Left ventricle myocardium inferior (tissue), 1 donor: ENCODE measurements around the gene SP140. TPM values are rescaled to one million over a fixed set of nuclear protein-coding genes. Genes with fewer than 3 reads are reported as not detected.
A peak's percentile ranks its signal among the peaks of the same experiment; 100 is the strongest.

Source experiments
- DNase-seq: peaks from one replicate; pipeline ENCODE4 v3.0.0-alpha.2; 2020
- H3K27ac ChIP-seq: fragments of 200-600 bp; replicated peaks from 2 replicates; pipeline ENCODE4 v1.8.0; 2021
- H3K27me3 ChIP-seq: fragments of 200-600 bp; 2 replicates; pipeline ENCODE4 v1.8.0; 2021; ENCODE audit warnings: low read depth
- H3K36me3 ChIP-seq: fragments of 200-600 bp; 2 replicates; pipeline ENCODE4 v1.8.0; 2021
- H3K4me1 ChIP-seq: fragments of 200-600 bp; 2 replicates; pipeline ENCODE4 v1.8.0; 2021
- H3K4me3 ChIP-seq: fragments of 200-600 bp; 2 replicates; pipeline ENCODE4 v1.8.0; 2021; ENCODE audit warnings: mild to moderate bottlenecking, moderate library complexity
- H3K9me3 ChIP-seq: fragments of 200-600 bp; replicated peaks from 2 replicates; pipeline ENCODE4 v1.8.0; 2021
- intact Hi-C: fragments of 100-400 bp; cut with micrococcal nuclease; formaldehyde crosslinking; loops from one replicate; pipeline ENCODE4 v1.11.0; 2022
- total RNA-seq: library from RNA; stranded (reverse); fragmentation: NEBNext Ultra II Directional; extraction: Animal tissue kit (Norgen Biotek cat#: 25700); gene quantifications from one replicate; pipeline ENCODE4 v1.2.1, GENCODE V29; 2021
- TF ChIP-seq, protein P1 (sequence below): fragments of 200-600 bp; IDR thresholded peaks from 2 replicates; pipeline ENCODE4 v1.8.0; 2021; ENCODE audit warnings: antibody characterized with exemption, mild to moderate bottlenecking, borderline replicate concordance
- donor health status: DM: no; HTN: yes; CAD: no; lungs with severe emphysema.

Gene SP140
- total RNA-seq, 1 donor from 2014 or later, result 1.3 TPM

DNA sequence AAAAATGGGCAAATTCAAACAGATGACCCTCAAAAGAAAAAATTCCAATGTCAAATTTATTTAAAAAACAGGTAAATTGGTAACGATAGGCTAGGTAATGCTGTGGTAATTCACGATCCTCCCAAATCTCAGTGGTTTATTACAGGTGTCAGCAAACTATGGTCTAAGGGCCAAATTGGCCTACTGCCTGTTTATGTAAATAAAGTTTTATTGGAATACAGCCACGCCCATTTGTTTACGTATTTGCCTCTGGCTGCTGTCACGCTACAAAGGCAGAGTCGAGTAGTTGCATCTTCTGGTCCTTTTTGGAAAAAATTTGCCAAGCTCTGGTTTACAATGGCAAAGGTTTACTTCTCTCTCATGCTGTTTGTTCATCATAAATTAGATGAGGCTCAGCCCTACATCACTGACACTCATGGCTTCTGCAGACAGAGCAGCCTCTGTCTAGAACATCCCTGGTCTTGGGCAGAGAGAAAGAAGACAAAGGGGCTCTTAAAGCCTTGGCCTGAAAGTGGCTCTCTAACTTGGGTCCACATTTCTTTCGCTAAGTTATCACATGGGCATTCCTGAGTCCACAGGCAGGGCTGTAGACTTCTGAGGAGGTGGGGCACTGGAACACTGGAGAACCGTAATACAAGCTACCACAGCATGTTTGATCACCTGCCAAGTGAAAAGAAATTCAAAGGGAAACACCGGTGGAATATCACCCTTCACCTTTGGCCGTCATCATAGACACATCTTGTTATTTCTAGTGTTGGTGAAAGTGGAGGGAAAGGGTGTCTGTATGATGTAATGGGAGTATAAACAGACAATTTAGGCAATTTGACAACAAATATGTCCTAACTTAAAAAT is 40.6 kb upstream of the SP140 start:
- Histone ChIP-seq H3K4me3 (no peak overlapping the region), H3K27ac (no peak overlapping the region), H3K4me1 (no peaks in the 10 kb centered on the region), H3K36me3 (peaks cover 50% of the 10 kb centered on the region), H3K27me3 (no peaks in the 10 kb centered on the region), H3K9me3 (peaks cover 7% of the 10 kb centered on the region)
- DNase-seq, result no peak
- intact Hi-C loops, result no loop called here
- TF ChIP-seq, protein P1, sequence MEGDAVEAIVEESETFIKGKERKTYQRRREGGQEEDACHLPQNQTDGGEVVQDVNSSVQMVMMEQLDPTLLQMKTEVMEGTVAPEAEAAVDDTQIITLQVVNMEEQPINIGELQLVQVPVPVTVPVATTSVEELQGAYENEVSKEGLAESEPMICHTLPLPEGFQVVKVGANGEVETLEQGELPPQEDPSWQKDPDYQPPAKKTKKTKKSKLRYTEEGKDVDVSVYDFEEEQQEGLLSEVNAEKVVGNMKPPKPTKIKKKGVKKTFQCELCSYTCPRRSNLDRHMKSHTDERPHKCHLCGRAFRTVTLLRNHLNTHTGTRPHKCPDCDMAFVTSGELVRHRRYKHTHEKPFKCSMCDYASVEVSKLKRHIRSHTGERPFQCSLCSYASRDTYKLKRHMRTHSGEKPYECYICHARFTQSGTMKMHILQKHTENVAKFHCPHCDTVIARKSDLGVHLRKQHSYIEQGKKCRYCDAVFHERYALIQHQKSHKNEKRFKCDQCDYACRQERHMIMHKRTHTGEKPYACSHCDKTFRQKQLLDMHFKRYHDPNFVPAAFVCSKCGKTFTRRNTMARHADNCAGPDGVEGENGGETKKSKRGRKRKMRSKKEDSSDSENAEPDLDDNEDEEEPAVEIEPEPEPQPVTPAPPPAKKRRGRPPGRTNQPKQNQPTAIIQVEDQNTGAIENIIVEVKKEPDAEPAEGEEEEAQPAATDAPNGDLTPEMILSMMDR, result no peak

DNA sequence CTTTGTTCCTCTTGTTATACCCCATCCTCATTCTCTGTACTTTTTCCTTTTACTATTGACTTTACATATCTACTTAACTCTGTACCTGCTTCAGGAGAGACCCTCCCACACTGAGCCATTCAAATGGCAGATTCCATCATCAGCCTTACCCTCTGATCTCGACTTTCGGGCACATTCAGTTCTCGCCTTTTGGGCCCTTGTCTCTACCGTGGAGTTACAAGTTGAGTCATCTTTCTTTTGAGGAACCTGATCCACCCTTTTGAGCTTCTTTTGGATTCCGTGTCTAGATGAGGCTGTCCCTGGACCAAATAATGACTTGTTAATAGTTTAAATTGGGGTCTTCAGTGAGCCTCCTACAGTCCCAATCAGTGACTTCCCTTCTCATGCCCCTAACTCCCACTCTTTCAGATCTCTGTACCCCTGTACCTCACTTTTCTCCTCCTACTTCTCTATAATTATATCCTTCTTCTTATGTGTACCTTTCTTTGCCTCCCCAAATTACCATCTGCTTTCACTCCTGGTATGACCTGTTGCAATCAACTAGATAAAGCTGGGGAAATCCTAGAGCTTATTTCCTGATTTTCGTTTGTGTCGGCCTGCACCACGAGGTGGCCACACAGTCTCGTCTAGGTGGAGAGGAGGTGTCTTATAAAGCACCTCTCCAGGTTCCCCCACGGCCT is 23.0 kb upstream of the SP140 start:
- Histone ChIP-seq H3K27ac (peak overlapping the region; percentile 61), H3K9me3 (peaks cover 7% of the 10 kb centered on the region), H3K4me3 (no peak overlapping the region), H3K27me3 (no peaks in the 10 kb centered on the region), H3K4me1 (no peaks in the 10 kb centered on the region), H3K36me3 (peaks cover 91% of the 10 kb centered on the region)
- DNase-seq, result no peak
- intact Hi-C loops, result no loop called here
- TF ChIP-seq, protein P1, result no peak

DNA sequence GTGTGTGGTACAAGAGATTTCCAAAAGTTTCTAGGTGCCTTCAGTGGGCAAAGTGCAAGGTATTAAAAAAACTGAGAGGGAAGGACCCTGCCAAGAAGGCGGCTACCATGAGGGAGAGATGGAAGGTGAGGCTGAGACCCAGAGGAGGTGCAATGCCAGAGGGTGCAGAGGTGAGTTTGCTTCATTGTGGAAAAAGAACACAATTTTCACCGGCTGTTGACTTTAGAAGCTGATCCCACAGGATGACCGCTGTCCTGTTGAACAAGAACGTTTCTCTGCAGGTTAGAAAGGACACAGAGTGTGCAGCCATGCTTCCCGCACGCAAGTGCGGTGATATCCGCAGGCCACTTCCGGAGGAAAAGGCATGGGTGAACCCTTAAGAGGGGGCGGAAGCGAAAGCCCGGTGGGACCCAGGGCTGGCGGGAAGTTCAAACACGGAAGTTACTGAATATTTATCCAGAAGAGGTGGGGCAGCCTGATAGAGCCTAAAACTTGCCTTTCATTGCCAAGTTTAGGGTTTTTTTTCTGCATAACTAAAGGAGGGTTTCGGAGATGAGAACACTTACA is 22.3 kb upstream of the SP140 start:
- TF ChIP-seq, protein P1, result no peak
- intact Hi-C loops, result no loop called here
- Histone ChIP-seq H3K27me3 (no peaks in the 10 kb centered on the region), H3K4me3 (no peak overlapping the region), H3K4me1 (no peaks in the 10 kb centered on the region), H3K27ac (peak overlapping the region; percentile 61), H3K36me3 (peaks cover 91% of the 10 kb centered on the region), H3K9me3 (peaks cover 2% of the 10 kb centered on the region)
- peak; percentile 22 for DNase-seq

DNA sequence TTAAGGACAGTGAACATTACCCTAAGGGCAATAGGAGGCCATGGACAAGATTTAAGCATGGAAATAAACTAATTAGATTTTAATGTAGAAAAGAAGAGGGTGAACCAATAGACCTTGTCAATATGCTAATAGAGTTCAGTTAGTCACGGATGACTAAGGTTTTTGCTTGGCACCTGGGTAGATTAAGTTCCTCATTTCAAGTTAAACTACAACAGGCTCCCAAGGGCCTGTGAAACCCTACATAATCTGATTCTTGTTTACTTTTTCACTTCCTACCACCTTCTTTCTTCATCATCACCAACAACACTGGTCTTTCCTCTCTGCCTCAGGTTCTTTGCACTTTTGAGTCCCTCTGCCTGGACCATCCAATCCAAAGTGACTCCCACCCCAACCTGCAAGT is 20.5 kb upstream of the SP140 start:
- DNase-seq, result no peak
- TF ChIP-seq, protein P1, result no peak
- no peaks in the 10 kb centered on the region for H3K27me3 ChIP-seq
- no peaks in the 10 kb centered on the region for H3K9me3 ChIP-seq
- no peak overlapping the region for H3K4me3 ChIP-seq
- no peak overlapping the region for H3K27ac ChIP-seq
- intact Hi-C loops, result no loop called here
- no peaks in the 10 kb centered on the region for H3K4me1 ChIP-seq
- H3K36me3 ChIP-seq, result peaks cover 91% of the 10 kb centered on the region

DNA sequence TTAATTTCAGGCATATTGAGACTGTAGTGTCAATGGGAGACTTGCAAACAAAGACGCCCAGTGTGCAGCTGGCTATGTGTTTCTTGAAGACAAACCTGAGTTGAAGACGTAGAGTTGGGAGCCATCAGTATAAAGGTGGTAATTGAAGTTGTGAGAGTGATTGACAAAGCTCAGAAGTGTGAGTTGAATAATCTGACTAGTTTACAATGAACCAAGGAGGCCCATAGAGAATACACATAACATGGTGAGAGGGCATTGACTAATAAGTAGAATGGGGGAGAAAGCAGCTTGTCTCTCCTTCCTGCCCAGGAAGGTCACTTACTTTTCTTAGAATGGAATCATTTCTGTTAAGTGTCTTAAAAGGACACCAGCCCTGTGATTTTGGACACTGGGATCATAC is 19.8 kb upstream of the SP140 start:
- intact Hi-C loops, result no loop called here
- Histone ChIP-seq H3K4me1 (no peaks in the 10 kb centered on the region), H3K4me3 (no peak overlapping the region), H3K9me3 (no peaks in the 10 kb centered on the region), H3K27ac (no peak overlapping the region), H3K27me3 (no peaks in the 10 kb centered on the region), H3K36me3 (peaks cover 91% of the 10 kb centered on the region)
- TF ChIP-seq, protein P1, result no peak
- DNase-seq, result no peak
